Activated CD8-positive, alpha-beta T cell treated with anti-CD3 and anti-CD28 coated beads, Interleukin-2, amount 10 ng/mL, durations not matched to agents 7 days and 5 days (primary cell): ENCODE data around the gene TLX2. TPM values are rescaled to one million over a fixed set of nuclear protein-coding genes. Genes with fewer than 3 reads are reported as not detected.

Source experiments
- ATAC-seq: fragments of 150-1000 bp; cut with Tn5 transposase; one replicate; pipeline ENCODE4 v1.10.0; 2021; ENCODE audit warnings: moderate library complexity
- CTCF ChIA-PET: fragments of 350-600 bp; sonication (Branson Sonifier 250); formaldehyde crosslinking; loops from one replicate; lab custom pipeline; 2021; ENCODE audit warnings: antibody characterized with exemption; lab: Charles Lee
- POLR2A ChIA-PET: fragments of 350-600 bp; sonication (Branson Sonifier 250); formaldehyde crosslinking; loops from one replicate; lab custom pipeline; 2021; ENCODE audit warnings: antibody characterized with exemption; lab: Charles Lee
- DNase-seq: peaks from one replicate; pipeline ENCODE4 v3.0.0-alpha.2; 2020
- H3K27ac Mint-ChIP-seq: one replicate; pipeline ENCODE4 v1.8.0; 2021; ENCODE audit warnings: mild to moderate bottlenecking, mixed read lengths
- H3K27me3 Mint-ChIP-seq: one replicate; pipeline ENCODE4 v1.8.0; 2021; ENCODE audit warnings: low read depth, mixed read lengths
- H3K36me3 Mint-ChIP-seq: one replicate; pipeline ENCODE4 v1.8.0; 2021; ENCODE audit warnings: low read depth, mixed read lengths
- H3K4me1 Mint-ChIP-seq: one replicate; pipeline ENCODE4 v1.8.0; 2021; ENCODE audit warnings: low read depth, mixed read lengths
- H3K4me3 Mint-ChIP-seq: one replicate; pipeline ENCODE4 v1.8.0; 2021; ENCODE audit warnings: mild to moderate bottlenecking, mixed read lengths
- H3K9me3 Mint-ChIP-seq: one replicate; pipeline ENCODE4 v1.8.0; 2022; ENCODE audit warnings: mixed read lengths; ENCODE audit not compliant: insufficient read depth
- total RNA-seq, 2 experiments: library from RNA; stranded (reverse); gene quantifications; one replicate each; pipeline ENCODE4 v1.2.3, GENCODE V29; 2021

The TLX2 gene
- total RNA-seq, 2 experiments from 2014 or later: 0.34 to 0.44 TPM

- H3K27ac Mint-ChIP-seq: peak overlapping the region; percentile 69
These were observed 10.5 kb upstream of the TLX2 start for GRCh38 chr2:74503506-74504475.

GRCh38 chr2:74504591-74504990 lies 9.7 kb upstream of the TLX2 start:
- Mint-ChIP-seq H3K27ac (no peak overlapping the region), H3K27me3 (peaks cover 37% of the 10 kb centered on the region), H3K4me1 (peaks cover 67% of the 10 kb centered on the region), H3K4me3 (peak overlapping the region; percentile 4), H3K9me3 (no peaks in the 10 kb centered on the region), H3K36me3 (peaks cover 43% of the 10 kb centered on the region)
- CTCF ChIA-PET: interaction anchor here (1.0 to 6.4 kb wide), 5 partner anchors 10 to 84 kb away, joined by 3 to 28 read pairs (median 6); partner anchors contain the start of genes AUP1 and HTRA2
- no peak for DNase-seq
- POLR2A ChIA-PET: interaction anchor here (1.0 to 1.8 kb wide), 4 partner anchors 9 to 47 kb away, joined by 3 to 6 read pairs (median 4); partner anchors contain the start of gene WBP1
- ATAC-seq: no peak

More at GRCh38 chr2:74503506-74504475, 10.5 kb upstream of the TLX2 start:
- Mint-ChIP-seq H3K4me1 (peaks cover 72% of the 10 kb centered on the region), H3K4me3 (peak overlapping the region; percentile 79), H3K36me3 (peaks cover 43% of the 10 kb centered on the region), H3K27me3 (peaks cover 40% of the 10 kb centered on the region), H3K9me3 (no peaks in the 10 kb centered on the region)
- DNase-seq (no peak), ATAC-seq (no peak)
- CTCF ChIA-PET: interaction anchor here (1.0 to 6.4 kb wide), 10 partner anchors 9 to 85 kb away, joined by 3 to 28 read pairs (median 5); partner anchors contain the start of genes AUP1, CCDC142, DQX1 and HTRA2
- POLR2A ChIA-PET: interaction anchor here (0.6 to 1.8 kb wide), 9 partner anchors 9 to 46 kb away, joined by 3 to 6 read pairs (median 3); partner anchors contain the start of genes AUP1 and WBP1

GRCh38 chr2:74505448-74506246 lies 8.6 kb upstream of the TLX2 start:
- peaks cover 43% of the 10 kb centered on the region for H3K36me3 Mint-ChIP-seq
- H3K27me3 Mint-ChIP-seq: peaks cover 35% of the 10 kb centered on the region
- no peaks in the 10 kb centered on the region for H3K9me3 Mint-ChIP-seq
- ChIA-PET CTCF (interaction anchor here (2.4 to 5.1 kb wide), 3 partner anchors 27 to 81 kb away, joined by 21 to 43 read pairs (median 23); no protein-coding TSS in a partner anchor), POLR2A (interaction anchor here (1.1 to 3.3 kb wide), 3 partner anchors 10 to 24 kb away, joined by 3 to 17 read pairs (median 6); partner anchors contain the start of genes AUP1, HTRA2 and TLX2)
- H3K27ac Mint-ChIP-seq: no peak overlapping the region
- ATAC-seq (no peak), DNase-seq (no peak)
- H3K4me1 Mint-ChIP-seq: peaks cover 63% of the 10 kb centered on the region
- H3K4me3 Mint-ChIP-seq: no peak overlapping the region

GRCh38 chr2:74507145-74507925 lies 6.9 kb upstream of the TLX2 start, which contains the start of gene PCGF1:
TSS of gene PCGF1 (minus strand) at chr2:74507695. CDS start at chr2:74507668, 27 bp downstream.
- peaks cover 35% of the 10 kb centered on the region for H3K27me3 Mint-ChIP-seq
- H3K4me1 Mint-ChIP-seq: peaks cover 55% of the 10 kb centered on the region
- ChIA-PET POLR2A (interaction anchor here (0.9 to 3.3 kb wide), 7 partner anchors 8 to 82 kb away, joined by 3 to 17 read pairs (median 4); partner anchors contain the start of genes AUP1, HTRA2, TLX2 and WBP1), CTCF (interaction anchor here (0.7 to 5.1 kb wide), 11 partner anchors 9 to 80 kb away, joined by 3 to 43 read pairs (median 4); partner anchors contain the start of genes AUP1 and HTRA2)
- peak within 1 kb of the TSS; percentile 100 for H3K4me3 Mint-ChIP-seq
- ATAC-seq: peak; percentile 90
- peak; percentile 99 for DNase-seq
- H3K36me3 Mint-ChIP-seq: peaks cover 41% of the 10 kb centered on the region
- peak within 1 kb of the TSS; percentile 100 for H3K27ac Mint-ChIP-seq
- no peaks in the 10 kb centered on the region for H3K9me3 Mint-ChIP-seq

GRCh38 chr2:74507926-74508520 lies 6.2 kb upstream of the TLX2 start:
- peaks cover 36% of the 10 kb centered on the region for H3K27me3 Mint-ChIP-seq
- peaks cover 38% of the 10 kb centered on the region for H3K36me3 Mint-ChIP-seq
- ATAC-seq (no peak), DNase-seq (no peak)
- peaks cover 52% of the 10 kb centered on the region for H3K4me1 Mint-ChIP-seq
- ChIA-PET CTCF (interaction anchor here (0.8 to 5.1 kb wide), 9 partner anchors 9 to 79 kb away, joined by 3 to 43 read pairs (median 5); partner anchors contain the start of genes AUP1 and HTRA2), POLR2A (interaction anchor here (1.1 to 3.3 kb wide), 4 partner anchors 18 to 77 kb away, joined by 3 to 17 read pairs (median 4); partner anchors contain the start of genes AUP1, DQX1 and HTRA2)
- peak overlapping the region; percentile 100 for H3K4me3 Mint-ChIP-seq
- H3K27ac Mint-ChIP-seq: peak overlapping the region; percentile 100
- no peaks in the 10 kb centered on the region for H3K9me3 Mint-ChIP-seq

GRCh38 chr2:74510272-74510671 lies 4.0 kb upstream of the TLX2 start:
- Mint-ChIP-seq H3K36me3 (peaks cover 23% of the 10 kb centered on the region), H3K27ac (no peak overlapping the region), H3K4me1 (peaks cover 43% of the 10 kb centered on the region), H3K27me3 (peaks cover 48% of the 10 kb centered on the region), H3K9me3 (no peaks in the 10 kb centered on the region), H3K4me3 (no peak overlapping the region)
- DNase-seq: no peak
- CTCF ChIA-PET: interaction anchor here (1.2 to 5.1 kb wide), 5 partner anchors 12 to 77 kb away, joined by 4 to 43 read pairs (median 4); partner anchors contain the start of genes AUP1, CCDC142, HTRA2 and TTC31
- ATAC-seq: no peak
- POLR2A ChIA-PET: interaction anchor here (1.2 to 1.5 kb wide), 4 partner anchors 9 to 29 kb away, joined by 3 to 6 read pairs (median 4); partner anchors contain the start of genes AUP1, HTRA2 and LBX2

- ATAC-seq (no peak), DNase-seq (no peak)
- Mint-ChIP-seq H3K36me3 (peaks cover 17% of the 10 kb centered on the region), H3K27ac (no peak overlapping the region), H3K9me3 (no peaks in the 10 kb centered on the region), H3K4me1 (peaks cover 40% of the 10 kb centered on the region), H3K4me3 (no peak overlapping the region), H3K27me3 (peaks cover 55% of the 10 kb centered on the region)
- POLR2A ChIA-PET: interaction anchor here (1.5 kb wide), 1 partner anchor 18 kb away, joined by 6 read pairs; the partner anchor contains the start of genes AUP1 and HTRA2
- CTCF ChIA-PET: interaction anchor here (1.2 to 5.1 kb wide), 4 partner anchors 11 to 77 kb away, joined by 4 to 43 read pairs (median 4); no protein-coding TSS in a partner anchor
These were observed 2.9 kb upstream of the TLX2 start for GRCh38 chr2:74511104-74511989.

- ChIA-PET POLR2A (interaction anchor here (1.0 to 1.7 kb wide), 2 partner anchors 17 to 32 kb away, joined by 4 read pairs; partner anchors contain the start of genes AUP1 and HTRA2), CTCF (interaction anchor here (0.7 to 1.7 kb wide), 4 partner anchors 10 to 75 kb away, joined by 3 to 5 read pairs (median 4); no protein-coding TSS in a partner anchor)
- Mint-ChIP-seq H3K36me3 (peaks cover 6% of the 10 kb centered on the region), H3K9me3 (no peaks in the 10 kb centered on the region), H3K4me1 (peaks cover 35% of the 10 kb centered on the region), H3K27me3 (peaks cover 69% of the 10 kb centered on the region), H3K4me3 (no peak overlapping the region), H3K27ac (no peak overlapping the region)
- DNase-seq: no peak
- ATAC-seq: no peak
These were observed 1.3 kb upstream of the TLX2 start for GRCh38 chr2:74512744-74513604.
